ENCODE results near the gene DIPK1C. TPM values are rescaled to one million over a fixed set of nuclear protein-coding genes. Genes with fewer than 3 reads are reported as not detected.

The DIPK1C gene
- total RNA-seq, 1 donor = not detected

DNA sequence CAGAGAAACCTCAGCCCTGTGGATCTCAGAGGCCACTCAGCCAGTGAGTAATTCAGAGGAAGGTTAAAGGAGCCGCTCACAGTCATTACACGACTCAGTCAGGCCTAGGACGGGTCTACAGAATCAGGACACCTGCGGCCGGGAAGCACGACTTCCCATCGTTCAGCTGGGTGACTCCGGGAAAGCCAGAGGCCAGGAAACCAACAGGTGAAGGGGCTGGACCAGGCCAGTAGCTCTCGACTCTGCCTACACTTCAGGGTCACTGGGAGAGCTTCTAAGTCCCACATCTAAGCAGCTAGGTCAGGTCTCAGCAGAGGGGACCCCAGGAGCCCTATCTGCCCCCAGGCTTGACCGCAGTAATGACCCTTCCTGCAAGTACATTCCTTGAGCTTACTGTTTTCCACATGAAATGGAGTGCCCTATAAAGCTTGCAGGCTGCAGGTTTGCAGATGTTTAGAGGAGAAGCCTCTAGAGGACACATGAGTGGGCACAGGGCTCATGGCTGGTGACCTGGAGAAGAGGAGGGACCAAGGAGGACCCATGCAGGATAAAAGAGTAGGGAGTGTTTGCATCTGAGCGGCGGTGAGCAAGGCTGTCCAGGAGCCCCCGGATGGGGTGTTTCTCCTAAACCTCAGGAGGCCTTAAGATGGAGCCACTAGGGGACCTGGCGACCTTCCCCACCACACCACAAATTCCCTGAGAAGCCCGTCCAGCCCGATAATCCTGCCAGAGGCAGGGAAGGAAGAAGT, 9.5 kb downstream of the DIPK1C start:
- no peaks in the 10 kb centered on the region for H3K27me3 ChIP-seq (ENCODE audit: insufficient read depth, low read length)
- H3K4me3 ChIP-seq (ENCODE audit: low read length) = no peak overlapping the region
- H3K4me1 ChIP-seq (ENCODE audit: insufficient read depth, low read length) = no peaks in the 10 kb centered on the region
- H3K9me3 ChIP-seq (ENCODE audit: low read depth, low read length) = no peaks in the 10 kb centered on the region

GRCh38 chr18:74446631-74447403, 10.3 kb downstream of the DIPK1C start:
- Histone ChIP-seq H3K4me1 (ENCODE audit: insufficient read depth, low read length) (no peaks in the 10 kb centered on the region), H3K4me3 (ENCODE audit: low read length) (no peak overlapping the region), H3K27me3 (ENCODE audit: insufficient read depth, low read length) (no peaks in the 10 kb centered on the region), H3K9me3 (ENCODE audit: low read depth, low read length) (no peaks in the 10 kb centered on the region)

DNA sequence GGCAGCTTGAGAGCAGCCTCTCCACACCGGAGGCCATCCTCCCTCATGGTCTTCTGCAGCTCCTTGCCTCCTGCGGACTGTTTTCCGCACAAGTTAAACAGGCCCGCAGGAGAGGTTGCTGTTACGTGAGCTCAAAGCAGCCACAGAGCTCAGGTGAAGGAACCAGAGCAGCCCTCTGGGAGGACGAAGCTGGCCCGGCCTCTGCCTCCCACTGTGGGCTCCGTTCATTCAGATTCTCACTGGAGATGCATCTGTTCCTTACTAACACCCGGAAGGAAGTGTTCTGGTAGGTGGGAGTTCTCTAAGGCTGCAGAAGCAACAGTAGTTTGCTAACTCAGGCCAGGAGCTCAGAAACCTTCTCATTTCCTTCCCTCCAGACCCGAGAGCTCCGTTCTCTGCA, 10.9 kb downstream of the DIPK1C start:
- Histone ChIP-seq H3K4me3 (ENCODE audit: low read length) (no peak overlapping the region), H3K27me3 (ENCODE audit: insufficient read depth, low read length) (no peaks in the 10 kb centered on the region), H3K4me1 (ENCODE audit: insufficient read depth, low read length) (no peaks in the 10 kb centered on the region), H3K9me3 (ENCODE audit: low read depth, low read length) (no peaks in the 10 kb centered on the region)

DNA sequence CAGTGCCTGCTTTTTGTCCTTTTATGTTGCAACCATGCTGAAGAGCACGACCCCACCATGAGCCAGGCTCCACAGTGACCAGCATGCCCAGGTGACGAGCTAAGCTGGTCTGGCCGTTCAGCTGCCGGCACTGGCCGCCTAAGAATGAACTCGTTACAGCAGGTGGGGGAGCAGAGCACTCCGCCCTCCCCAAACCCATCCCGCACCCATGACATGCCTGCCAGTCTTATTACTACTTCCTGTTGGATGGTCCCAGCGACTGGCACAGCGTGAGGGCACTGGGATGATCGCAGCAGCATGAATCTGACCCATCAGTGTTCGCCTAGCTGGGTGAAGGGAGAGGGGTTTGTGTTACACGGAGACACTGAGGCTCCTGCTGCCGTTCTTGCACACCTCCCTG, 11.5 kb downstream of the DIPK1C start:
- Histone ChIP-seq H3K9me3 (ENCODE audit: low read depth, low read length) (no peaks in the 10 kb centered on the region), H3K27me3 (ENCODE audit: insufficient read depth, low read length) (no peaks in the 10 kb centered on the region), H3K4me1 (ENCODE audit: insufficient read depth, low read length) (no peaks in the 10 kb centered on the region), H3K4me3 (ENCODE audit: low read length) (no peak overlapping the region)

GRCh38 chr18:74444104-74444503, 13.0 kb downstream of the DIPK1C start:
- no peaks in the 10 kb centered on the region for H3K4me1 ChIP-seq (ENCODE audit: insufficient read depth, low read length)
- H3K9me3 ChIP-seq (ENCODE audit: low read depth, low read length) = no peaks in the 10 kb centered on the region
- H3K4me3 ChIP-seq (ENCODE audit: low read length) = no peak overlapping the region
- no peaks in the 10 kb centered on the region for H3K27me3 ChIP-seq (ENCODE audit: insufficient read depth, low read length)

DNA sequence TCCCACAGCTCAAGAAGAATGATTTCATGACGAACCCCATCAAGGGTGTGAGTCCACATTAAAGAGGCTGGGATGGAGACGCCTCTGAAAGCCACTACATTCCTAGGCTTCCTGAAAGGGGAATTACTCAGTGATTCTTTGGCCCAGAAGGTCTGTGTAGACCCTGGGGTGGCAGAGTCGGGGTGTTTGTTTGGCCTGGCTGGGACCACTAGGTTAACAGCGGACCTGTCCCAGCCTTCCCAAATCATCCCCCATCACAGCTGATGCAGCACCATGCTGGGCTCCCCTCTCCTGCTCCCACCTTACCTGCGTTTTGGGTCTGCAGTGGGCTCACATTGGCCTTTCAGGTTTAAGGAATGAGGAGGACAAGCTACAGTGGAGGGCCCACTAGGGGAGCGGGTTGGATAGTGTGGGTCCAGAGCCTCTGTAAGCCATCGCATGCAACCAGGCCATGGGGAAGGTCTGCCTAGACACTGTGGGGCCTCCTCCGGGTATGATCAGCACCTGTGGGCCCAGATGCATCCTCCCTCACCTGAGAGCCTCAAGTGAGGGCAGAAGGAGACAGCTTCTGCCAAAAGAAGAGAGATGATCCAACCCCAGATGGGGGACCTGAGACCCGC, 16.2 kb downstream of the DIPK1C start:
- Histone ChIP-seq H3K4me1 (ENCODE audit: insufficient read depth, low read length) (peaks cover 2% of the 10 kb centered on the region), H3K4me3 (ENCODE audit: low read length) (no peak overlapping the region), H3K9me3 (ENCODE audit: low read depth, low read length) (no peaks in the 10 kb centered on the region), H3K27me3 (ENCODE audit: insufficient read depth, low read length) (no peaks in the 10 kb centered on the region)

- no peaks in the 10 kb centered on the region for H3K27me3 ChIP-seq (ENCODE audit: insufficient read depth, low read length)
- no peaks in the 10 kb centered on the region for H3K9me3 ChIP-seq (ENCODE audit: low read depth, low read length)
- H3K4me1 ChIP-seq (ENCODE audit: insufficient read depth, low read length) = peaks cover 2% of the 10 kb centered on the region
- H3K4me3 ChIP-seq (ENCODE audit: low read length) = no peak overlapping the region
Measured at GRCh38 chr18:74438091-74438490, 19.0 kb downstream of the DIPK1C start.

DNA sequence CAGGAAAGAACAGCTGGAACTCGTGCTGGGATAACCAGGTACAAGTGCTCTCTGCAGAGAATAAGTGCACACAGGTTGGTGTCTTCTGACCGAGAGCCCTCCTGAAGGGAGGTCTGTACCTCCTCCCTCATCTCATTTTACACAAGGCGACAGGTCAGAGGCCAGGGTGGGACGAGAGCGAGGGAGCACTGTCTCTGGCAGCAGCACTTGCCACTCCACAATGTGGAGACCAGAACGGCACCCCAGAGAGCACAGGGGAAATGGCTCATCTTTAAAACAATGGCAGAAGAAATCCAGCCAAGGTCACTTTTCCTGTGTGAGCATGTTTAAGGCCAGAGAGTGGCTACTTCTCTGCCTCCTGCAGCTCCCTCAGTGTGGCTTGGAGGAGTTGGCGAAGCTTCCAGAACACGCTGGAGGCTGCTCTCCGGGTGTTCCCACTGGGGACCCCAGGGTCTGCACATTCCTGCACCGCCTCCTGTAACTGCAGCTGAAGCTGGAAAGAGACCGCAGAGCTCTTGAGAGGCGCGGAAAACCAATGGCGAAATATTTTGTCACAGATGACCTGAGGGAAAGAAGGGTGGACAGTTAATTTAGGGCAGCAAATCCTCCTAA, 20.8 kb downstream of the DIPK1C start:
- H3K4me1 ChIP-seq (ENCODE audit: insufficient read depth, low read length) = peaks cover 2% of the 10 kb centered on the region
- H3K9me3 ChIP-seq (ENCODE audit: low read depth, low read length) = no peaks in the 10 kb centered on the region
- H3K4me3 ChIP-seq (ENCODE audit: low read length) = no peak overlapping the region
- no peaks in the 10 kb centered on the region for H3K27me3 ChIP-seq (ENCODE audit: insufficient read depth, low read length)

GRCh38 chr18:74435740-74436139, 21.4 kb downstream of the DIPK1C start:
- no peaks in the 10 kb centered on the region for H3K9me3 ChIP-seq (ENCODE audit: low read depth, low read length)
- peaks cover 2% of the 10 kb centered on the region for H3K4me1 ChIP-seq (ENCODE audit: insufficient read depth, low read length)
- no peaks in the 10 kb centered on the region for H3K27me3 ChIP-seq (ENCODE audit: insufficient read depth, low read length)
- H3K4me3 ChIP-seq (ENCODE audit: low read length) = no peak overlapping the region

DNA sequence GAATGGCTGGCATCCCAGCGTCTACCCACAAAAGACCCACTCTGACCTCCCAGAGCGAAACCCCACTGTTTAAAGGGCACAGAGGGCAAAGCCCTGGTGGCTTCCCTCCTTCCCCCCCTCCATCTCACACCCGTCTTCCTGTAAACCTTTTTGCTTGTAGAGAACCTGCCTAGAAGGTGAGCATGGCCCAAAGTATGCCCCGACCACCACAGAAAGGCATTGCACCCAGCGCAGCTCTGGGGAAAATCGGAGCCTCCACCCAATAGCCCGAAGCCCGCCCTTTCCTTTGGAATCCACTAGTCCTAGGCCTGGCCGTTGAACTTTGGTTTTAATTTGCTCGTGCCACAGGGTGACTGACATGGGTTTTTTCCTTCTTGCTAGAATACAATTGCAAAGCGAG, 22.6 kb downstream of the DIPK1C start:
- Histone ChIP-seq H3K4me3 (ENCODE audit: low read length) (no peak overlapping the region), H3K9me3 (ENCODE audit: low read depth, low read length) (no peaks in the 10 kb centered on the region), H3K27me3 (ENCODE audit: insufficient read depth, low read length) (no peaks in the 10 kb centered on the region), H3K4me1 (ENCODE audit: insufficient read depth, low read length) (peaks cover 2% of the 10 kb centered on the region)

DNA sequence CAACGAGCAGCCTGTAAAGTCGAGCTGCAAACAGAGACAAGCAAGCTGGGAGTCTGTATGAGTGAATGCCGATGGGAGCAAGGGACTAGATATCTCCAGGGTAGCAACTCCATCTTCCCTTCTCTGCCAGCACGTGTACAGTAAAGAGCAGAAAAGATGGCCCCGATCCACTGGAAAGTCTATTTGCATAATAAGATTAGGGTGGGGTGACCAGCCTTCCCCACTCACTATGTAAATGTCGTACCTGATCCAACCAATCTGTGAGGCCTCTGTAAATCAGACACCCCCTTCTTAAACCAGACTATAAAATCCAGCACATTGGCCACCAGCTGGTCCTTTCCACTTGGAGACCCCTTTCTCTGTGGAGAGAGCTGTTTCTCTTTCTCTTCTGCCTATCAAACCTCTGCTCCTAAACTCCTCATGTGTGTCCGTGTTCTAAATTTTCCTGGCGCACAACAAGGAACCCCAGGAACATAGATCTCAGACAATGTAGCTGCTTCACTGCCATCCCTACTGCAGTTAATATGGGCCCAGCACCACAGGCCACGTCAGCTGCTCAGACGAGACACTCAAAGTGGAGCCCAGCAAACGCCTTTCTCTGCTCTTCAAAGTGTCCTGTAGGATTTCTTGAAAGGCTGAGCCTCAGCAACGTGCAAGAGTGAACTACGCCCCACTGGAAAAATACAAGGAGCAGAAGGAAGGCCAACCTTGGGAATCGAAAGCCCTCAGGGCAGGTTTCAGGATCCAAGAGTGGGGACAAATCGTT, 26.1 kb downstream of the DIPK1C start:
- Histone ChIP-seq H3K4me3 (ENCODE audit: low read length) (no peak overlapping the region), H3K4me1 (ENCODE audit: insufficient read depth, low read length) (no peaks in the 10 kb centered on the region), H3K27me3 (ENCODE audit: insufficient read depth, low read length) (no peaks in the 10 kb centered on the region), H3K9me3 (ENCODE audit: low read depth, low read length) (no peaks in the 10 kb centered on the region)

- Histone ChIP-seq H3K4me3 (ENCODE audit: low read length) (no peak overlapping the region), H3K9me3 (ENCODE audit: low read depth, low read length) (no peaks in the 10 kb centered on the region), H3K27me3 (ENCODE audit: insufficient read depth, low read length) (no peaks in the 10 kb centered on the region), H3K4me1 (ENCODE audit: insufficient read depth, low read length) (no peaks in the 10 kb centered on the region)
Measured at GRCh38 chr18:74430231-74430630, 26.9 kb downstream of the DIPK1C start.

- Histone ChIP-seq H3K4me3 (ENCODE audit: low read length) (no peak overlapping the region), H3K27me3 (ENCODE audit: insufficient read depth, low read length) (no peaks in the 10 kb centered on the region), H3K4me1 (ENCODE audit: insufficient read depth, low read length) (no peaks in the 10 kb centered on the region), H3K9me3 (ENCODE audit: low read depth, low read length) (no peaks in the 10 kb centered on the region)
Measured at GRCh38 chr18:74429096-74429495, 28.0 kb downstream of the DIPK1C start.

GRCh38 chr18:74427442-74428112, 29.5 kb downstream of the DIPK1C start:
- no peaks in the 10 kb centered on the region for H3K9me3 ChIP-seq (ENCODE audit: low read depth, low read length)
- no peak overlapping the region for H3K4me3 ChIP-seq (ENCODE audit: low read length)
- H3K4me1 ChIP-seq (ENCODE audit: insufficient read depth, low read length) = no peaks in the 10 kb centered on the region
- no peaks in the 10 kb centered on the region for H3K27me3 ChIP-seq (ENCODE audit: insufficient read depth, low read length)

Data from mononuclear cell (primary cell).